NT2/D1 (cell line): Measurements from ENCODE around the gene MATN1.

Experiments
- DNase-seq: peaks from one replicate; pipeline ENCODE4 v3.0.0-alpha.2; 2011; ENCODE audit warnings: low read depth, low spot score
- H3K27me3 ChIP-seq: 2 replicates; pipeline ENCODE4 v1.6.0; 2011; ENCODE audit warnings: mild to moderate bottlenecking; ENCODE audit not compliant: insufficient read length, insufficient read depth
- H3K36me3 ChIP-seq: 2 replicates; pipeline ENCODE4 v1.6.1; 2011; ENCODE audit warnings: mild to moderate bottlenecking, low read length, mixed read lengths; ENCODE audit not compliant: insufficient read depth, insufficient read length
- H3K4me1 ChIP-seq: 2 replicates; pipeline ENCODE4 v1.5.1; 2011; ENCODE audit not compliant: insufficient read depth, insufficient read length
- H3K4me3 ChIP-seq: 2 replicates; pipeline ENCODE4 v1.5.1; 2011; ENCODE audit warnings: low read depth; ENCODE audit not compliant: insufficient read length
- H3K9ac ChIP-seq: 2 replicates; pipeline ENCODE4 v1.6.0; 2011; ENCODE audit warnings: low read depth; ENCODE audit not compliant: insufficient read length
- H3K9me3 ChIP-seq: 2 replicates; pipeline ENCODE4 v1.5.1; 2011; ENCODE audit warnings: mild to moderate bottlenecking, low read length; ENCODE audit not compliant: insufficient read depth
- SUZ12 ChIP-seq: IDR thresholded peaks from 2 replicates; pipeline ENCODE4 v1.6.1; 2011; ENCODE audit not compliant: insufficient read length, insufficient read depth; ENCODE audit errors: extremely low read depth
- YY1 ChIP-seq: IDR thresholded peaks from 2 replicates; pipeline ENCODE4 v1.6.1; 2011; ENCODE audit not compliant: insufficient read length, insufficient read depth
- ZNF274 ChIP-seq: IDR thresholded peaks from 2 replicates; pipeline ENCODE4 v1.6.1; 2011; ENCODE audit warnings: mild to moderate bottlenecking, low read depth, low read length

MATN1 gene

DNA sequence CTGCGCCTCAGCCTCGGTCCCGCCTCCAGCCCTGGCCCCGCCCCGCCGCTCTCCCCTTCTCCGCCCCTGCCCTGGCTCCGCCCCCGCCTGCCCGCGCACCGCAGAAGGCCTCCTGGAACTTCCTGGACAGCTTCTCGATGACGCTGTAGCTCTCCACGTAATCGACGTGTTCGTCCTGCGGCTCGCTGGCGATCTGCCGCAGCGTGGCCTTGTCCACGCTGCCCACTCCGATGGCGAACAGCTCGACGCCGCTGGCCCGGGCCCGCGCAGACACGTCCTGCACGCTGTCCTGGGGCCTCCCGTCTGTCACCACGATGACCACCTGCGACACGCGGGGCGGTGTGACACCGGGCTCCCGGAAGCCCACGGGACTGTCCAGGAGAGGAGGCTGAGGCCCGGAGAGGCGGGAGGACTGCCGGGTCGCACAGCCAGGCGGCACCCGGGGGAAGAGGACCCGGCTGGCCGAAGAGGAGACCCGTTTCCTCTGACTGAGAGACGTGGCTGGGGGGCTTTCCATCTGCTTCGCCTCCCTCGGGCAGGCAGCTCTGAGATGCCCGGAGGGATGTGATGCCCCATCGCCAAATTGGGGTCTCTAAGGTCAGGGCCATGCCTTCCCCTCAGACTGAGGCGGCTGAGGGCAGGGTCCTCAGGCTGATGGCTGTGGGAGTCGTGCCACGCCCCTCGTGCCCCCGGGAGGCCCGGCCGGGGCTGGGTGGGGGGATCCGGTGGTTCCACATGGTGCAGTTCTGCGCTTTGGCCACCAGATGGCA is 4.6 kb downstream of the MATN1 start:
- Histone ChIP-seq H3K27me3 (peaks cover 4% of the 10 kb centered on the region), H3K9ac (peak overlapping the region; percentile 75), H3K36me3 (peaks cover 3% of the 10 kb centered on the region), H3K4me3 (peak overlapping the region; percentile 63), H3K9me3 (peaks cover 15% of the 10 kb centered on the region), H3K4me1 (peaks cover 14% of the 10 kb centered on the region)
- DNase-seq, result peak; percentile 80
- no peak for TF ChIP-seq SUZ12
- TF ChIP-seq ZNF274, result no peak
- TF ChIP-seq YY1, result no peak

DNA sequence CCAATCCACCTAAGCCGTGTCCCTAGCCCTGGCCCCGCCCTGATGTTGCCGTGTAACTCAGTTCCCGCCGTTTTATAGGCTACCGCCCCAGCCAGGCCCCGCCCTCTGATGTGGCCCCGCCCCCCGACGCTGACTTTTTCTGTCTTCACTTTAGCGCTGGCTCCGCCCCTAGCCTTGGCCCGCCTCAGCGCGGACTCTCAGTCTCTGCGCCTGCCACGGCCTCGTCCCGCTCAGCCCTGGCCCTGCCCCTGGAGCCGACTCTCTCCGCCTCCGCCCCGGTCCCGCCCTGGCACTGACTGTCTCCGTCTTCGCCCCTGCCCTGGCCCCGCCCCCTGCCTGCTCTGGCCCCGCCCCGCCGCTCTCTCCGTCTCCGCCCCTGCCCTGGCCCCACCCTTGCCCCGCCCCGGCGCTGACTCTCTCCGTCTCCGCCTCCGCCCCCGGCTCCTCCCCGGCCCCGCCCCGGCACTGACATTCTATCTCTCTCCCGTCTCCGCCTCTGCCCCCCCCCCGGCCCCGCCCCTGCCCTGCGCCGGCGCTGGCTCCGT is 5.2 kb downstream of the MATN1 start:
- Histone ChIP-seq H3K27me3 (peaks cover 4% of the 10 kb centered on the region), H3K4me1 (peaks cover 16% of the 10 kb centered on the region), H3K9me3 (peaks cover 15% of the 10 kb centered on the region), H3K9ac (no peak overlapping the region), H3K36me3 (peaks cover 3% of the 10 kb centered on the region), H3K4me3 (peak overlapping the region; percentile 29)
- TF ChIP-seq ZNF274 (no peak), YY1 (no peak), SUZ12 (no peak)
- peak; percentile 100 for DNase-seq

DNA sequence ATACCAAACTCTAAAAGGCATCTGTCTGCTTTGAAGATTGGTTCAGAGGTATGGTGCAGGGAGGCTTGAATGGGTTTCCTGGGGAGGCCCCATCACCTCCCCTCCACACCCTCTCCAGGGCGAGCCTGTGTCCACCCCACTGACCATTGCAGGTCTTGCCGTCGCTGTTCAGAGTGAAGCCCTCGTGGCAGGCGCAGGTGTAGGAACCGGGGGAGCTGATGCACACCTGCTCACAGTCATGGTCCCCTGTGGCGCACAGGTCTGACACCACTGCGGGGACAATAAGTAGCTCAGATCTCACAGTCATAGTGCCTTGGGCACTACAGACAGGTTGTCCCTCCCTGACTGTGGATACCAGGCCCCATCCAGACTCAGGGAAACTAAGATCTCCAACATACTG is 6.7 kb downstream of the MATN1 start:
- DNase-seq, result no peak
- no peaks in the 10 kb centered on the region for H3K36me3 ChIP-seq
- peaks cover 11% of the 10 kb centered on the region for H3K4me1 ChIP-seq
- no peak overlapping the region for H3K4me3 ChIP-seq
- TF ChIP-seq ZNF274 (no peak), SUZ12 (no peak), YY1 (no peak)
- peaks cover 15% of the 10 kb centered on the region for H3K9me3 ChIP-seq
- no peak overlapping the region for H3K9ac ChIP-seq
- peaks cover 4% of the 10 kb centered on the region for H3K27me3 ChIP-seq

DNA sequence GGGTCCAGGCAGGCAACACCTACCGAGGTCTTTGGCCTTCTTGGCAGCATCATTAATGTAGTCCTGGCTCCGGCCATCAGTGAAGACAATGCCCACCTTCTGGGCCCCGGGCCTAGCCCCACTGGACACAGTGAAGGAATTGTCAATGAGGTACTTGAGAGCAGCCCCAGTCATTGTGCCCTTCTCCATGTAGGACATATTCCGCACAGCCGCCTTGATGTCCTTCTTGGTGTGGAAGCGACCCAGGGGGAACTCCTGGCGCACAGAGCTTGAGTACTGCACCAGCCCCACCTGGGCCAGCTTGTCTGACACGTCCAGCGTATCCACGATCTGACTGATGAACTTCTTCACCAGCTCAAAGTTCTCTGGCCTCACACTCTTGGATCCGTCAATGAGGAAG is 7.5 kb downstream of the MATN1 start:
- DNase-seq, result no peak
- TF ChIP-seq ZNF274 (no peak), YY1 (no peak), SUZ12 (no peak)
- H3K4me1 ChIP-seq, result peaks cover 11% of the 10 kb centered on the region

DNA sequence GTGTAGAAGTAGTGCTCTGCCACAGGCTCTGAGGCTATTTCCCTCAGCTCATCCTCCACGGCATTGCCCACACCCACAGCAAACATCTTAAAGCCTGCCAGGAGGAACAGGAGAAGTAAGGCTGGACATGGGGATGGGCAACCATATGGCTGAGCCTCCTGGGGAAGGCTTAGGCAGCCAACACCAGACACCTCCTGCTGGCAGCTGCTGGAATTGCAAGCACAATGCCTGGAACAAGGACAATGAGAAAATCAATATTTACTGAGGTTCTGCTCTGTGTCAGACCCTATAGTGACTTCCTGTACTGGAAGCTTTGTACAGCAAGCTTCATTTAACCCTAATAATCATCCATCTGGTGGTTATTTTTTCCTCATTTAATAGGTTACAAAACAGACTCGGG is 8.2 kb downstream of the MATN1 start:
- peaks cover 4% of the 10 kb centered on the region for H3K27me3 ChIP-seq
- H3K4me3 ChIP-seq, result no peak overlapping the region
- H3K9me3 ChIP-seq, result peaks cover 15% of the 10 kb centered on the region
- H3K9ac ChIP-seq, result no peak overlapping the region
- no peak for DNase-seq
- TF ChIP-seq YY1, result no peak
- no peak for TF ChIP-seq SUZ12
- TF ChIP-seq ZNF274, result no peak
- H3K36me3 ChIP-seq, result no peaks in the 10 kb centered on the region
- peaks cover 11% of the 10 kb centered on the region for H3K4me1 ChIP-seq

More for the DNA sequence above, 7.5 kb downstream of the MATN1 start:
- H3K36me3 ChIP-seq, result no peaks in the 10 kb centered on the region
- no peak overlapping the region for H3K9ac ChIP-seq
- no peak overlapping the region for H3K4me3 ChIP-seq
- peaks cover 15% of the 10 kb centered on the region for H3K9me3 ChIP-seq
- peaks cover 4% of the 10 kb centered on the region for H3K27me3 ChIP-seq

DNA sequence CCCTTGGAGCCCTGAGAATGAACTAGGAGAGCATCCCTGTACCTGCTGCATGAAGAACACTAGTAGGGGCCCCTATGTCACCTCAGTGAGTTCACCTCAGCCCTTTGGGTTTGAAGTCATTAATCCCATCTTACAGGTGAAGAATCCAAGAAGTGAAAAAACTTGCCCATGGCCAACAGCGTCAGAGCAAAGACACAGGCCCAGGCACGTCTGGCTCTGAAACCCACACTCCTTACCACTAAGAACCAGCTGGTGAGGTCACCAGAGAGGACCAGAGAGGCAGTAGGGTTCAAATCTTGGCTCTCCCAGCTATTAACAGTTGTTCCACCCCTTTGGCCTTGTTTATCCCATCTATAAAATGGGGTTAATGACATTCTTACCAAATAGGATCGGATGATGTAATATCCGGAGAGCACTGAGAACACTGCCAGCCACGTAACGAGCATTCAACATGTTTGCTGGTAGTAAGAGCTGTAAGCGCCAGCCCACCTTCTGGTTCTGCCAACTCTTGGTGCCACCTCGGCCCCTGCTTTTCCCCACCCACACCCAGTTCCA is 8.8 kb downstream of the MATN1 start:
- Histone ChIP-seq H3K9me3 (peaks cover 15% of the 10 kb centered on the region), H3K4me1 (peaks cover 7% of the 10 kb centered on the region), H3K4me3 (no peak overlapping the region), H3K36me3 (no peaks in the 10 kb centered on the region), H3K9ac (no peak overlapping the region), H3K27me3 (no peaks in the 10 kb centered on the region)
- TF ChIP-seq ZNF274 (no peak), YY1 (no peak), SUZ12 (no peak)
- DNase-seq, result no peak

DNA sequence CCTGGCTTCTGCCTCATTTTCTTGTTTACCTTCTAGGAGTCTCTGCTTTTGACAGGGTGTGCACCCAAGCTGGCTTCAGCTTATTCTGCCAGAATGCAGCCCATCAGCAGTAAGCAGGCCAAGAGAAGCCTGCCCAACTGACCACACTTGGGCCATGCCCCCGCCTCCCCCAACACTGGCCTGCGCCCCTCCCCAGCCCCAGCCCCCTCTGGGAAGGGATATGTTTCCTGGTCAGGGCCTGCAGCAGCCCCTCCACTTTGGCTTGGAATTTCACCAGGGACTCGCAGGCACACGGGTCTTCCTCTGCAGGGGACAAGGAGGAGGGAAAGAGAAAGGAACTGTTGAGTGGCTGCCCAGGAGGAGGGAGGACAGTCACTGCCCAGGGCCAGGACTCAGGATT is 9.4 kb downstream of the MATN1 start:
- H3K9me3 ChIP-seq, result peaks cover 15% of the 10 kb centered on the region

More for the DNA sequence above, 9.4 kb downstream of the MATN1 start:
- Histone ChIP-seq H3K27me3 (no peaks in the 10 kb centered on the region), H3K4me1 (peaks cover 4% of the 10 kb centered on the region), H3K9ac (no peak overlapping the region), H3K4me3 (no peak overlapping the region), H3K36me3 (no peaks in the 10 kb centered on the region)
- no peak for DNase-seq
- TF ChIP-seq ZNF274 (no peak), YY1 (no peak), SUZ12 (no peak)
